Measurements from ENCODE around the gene NXNL2. TPM values are rescaled to one million over a fixed set of nuclear protein-coding genes. Genes with fewer than 3 reads are reported as not detected.

NXNL2 gene
- total RNA-seq, 2 donors from 2014 or later, result not detected

- Mint-ChIP-seq H3K27ac (no peak overlapping the region), H3K36me3 (ENCODE audit: low read depth) (no peaks in the 10 kb centered on the region), H3K27me3 (ENCODE audit: insufficient read depth) (peaks cover 68% of the 10 kb centered on the region), H3K4me1 (peaks cover 15% of the 10 kb centered on the region), H3K4me3 (no peak overlapping the region), H3K9me3 (no peaks in the 10 kb centered on the region)
- WGBS, 2 experiments (ENCODE audit: insufficient coverage in 1 of 2, insufficient read length in 1 of 2), result 86 to 88% methylated on average over 1 to 6 of the region's 6 CpGs
- no peak for DNase-seq
- no peak overlapping the region for H3K9ac ChIP-seq (ENCODE audit: extremely low read depth, low read length, poor library complexity, severe bottlenecking)
- H3K27me3 ChIP-seq (ENCODE audit: control insufficient read depth, insufficient read depth, low read length, poor library complexity, severe bottlenecking), result peaks cover 44% of the 10 kb centered on the region
- no peak overlapping the region for H3K4me3 ChIP-seq (ENCODE audit: low read length)
- H3K4me1 ChIP-seq (ENCODE audit: control insufficient read depth, insufficient read depth, low read length), result no peaks in the 10 kb centered on the region
- H3K36me3 ChIP-seq (ENCODE audit: control insufficient read depth, insufficient read depth, low read length), result no peaks in the 10 kb centered on the region
- TF ChIP-seq, protein P1, sequence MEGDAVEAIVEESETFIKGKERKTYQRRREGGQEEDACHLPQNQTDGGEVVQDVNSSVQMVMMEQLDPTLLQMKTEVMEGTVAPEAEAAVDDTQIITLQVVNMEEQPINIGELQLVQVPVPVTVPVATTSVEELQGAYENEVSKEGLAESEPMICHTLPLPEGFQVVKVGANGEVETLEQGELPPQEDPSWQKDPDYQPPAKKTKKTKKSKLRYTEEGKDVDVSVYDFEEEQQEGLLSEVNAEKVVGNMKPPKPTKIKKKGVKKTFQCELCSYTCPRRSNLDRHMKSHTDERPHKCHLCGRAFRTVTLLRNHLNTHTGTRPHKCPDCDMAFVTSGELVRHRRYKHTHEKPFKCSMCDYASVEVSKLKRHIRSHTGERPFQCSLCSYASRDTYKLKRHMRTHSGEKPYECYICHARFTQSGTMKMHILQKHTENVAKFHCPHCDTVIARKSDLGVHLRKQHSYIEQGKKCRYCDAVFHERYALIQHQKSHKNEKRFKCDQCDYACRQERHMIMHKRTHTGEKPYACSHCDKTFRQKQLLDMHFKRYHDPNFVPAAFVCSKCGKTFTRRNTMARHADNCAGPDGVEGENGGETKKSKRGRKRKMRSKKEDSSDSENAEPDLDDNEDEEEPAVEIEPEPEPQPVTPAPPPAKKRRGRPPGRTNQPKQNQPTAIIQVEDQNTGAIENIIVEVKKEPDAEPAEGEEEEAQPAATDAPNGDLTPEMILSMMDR (conservative IDR thresholded peaks at IDR 0.05), result no peak
- H3K27ac ChIP-seq (ENCODE audit: low read depth, low read length), result no peak overlapping the region
- no peaks in the 10 kb centered on the region for H3K9me3 ChIP-seq (ENCODE audit: control insufficient read depth, low read length)
These were observed 5.5 kb upstream of the NXNL2 start for GRCh38 chr9:88529496-88529895.

DNA sequence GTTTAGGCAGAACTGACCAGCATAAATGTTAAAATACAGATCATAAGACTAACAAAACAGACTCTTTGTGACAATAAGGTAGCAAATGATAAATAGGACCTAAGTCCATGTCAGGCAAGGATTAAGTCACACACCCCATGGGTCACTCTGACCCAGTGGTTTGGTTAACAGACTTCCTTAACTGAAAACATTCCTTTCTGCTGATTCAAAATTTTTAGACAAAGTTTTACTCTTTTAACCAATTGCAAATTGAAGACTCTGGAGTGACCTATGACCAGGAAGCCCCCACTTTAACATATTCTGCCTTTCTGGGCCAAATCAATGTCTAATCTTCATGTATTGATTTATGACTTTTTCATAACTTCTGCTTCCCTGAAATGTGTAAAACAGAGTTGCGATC is 4.9 kb upstream of the NXNL2 start:
- Histone ChIP-seq H3K36me3 (ENCODE audit: control insufficient read depth, insufficient read depth, low read length) (no peaks in the 10 kb centered on the region), H3K4me1 (ENCODE audit: control insufficient read depth, insufficient read depth, low read length) (no peaks in the 10 kb centered on the region), H3K9me3 (ENCODE audit: control insufficient read depth, low read length) (no peaks in the 10 kb centered on the region), H3K27ac (ENCODE audit: low read depth, low read length) (no peak overlapping the region), H3K4me3 (ENCODE audit: low read length) (no peak overlapping the region), H3K27me3 (ENCODE audit: control insufficient read depth, insufficient read depth, low read length, poor library complexity, severe bottlenecking) (peaks cover 46% of the 10 kb centered on the region), H3K9ac (ENCODE audit: extremely low read depth, low read length, poor library complexity, severe bottlenecking) (no peak overlapping the region)
- WGBS, 2 experiments (ENCODE audit: insufficient coverage in 1 of 2, insufficient read length in 1 of 2), result 81 to 83% methylated on average over 1 of the region's 1 CpG
- no peaks in the 10 kb centered on the region for H3K9me3 Mint-ChIP-seq
- TF ChIP-seq, protein P1 (conservative IDR thresholded peaks at IDR 0.05), result no peak
- no peak overlapping the region for H3K4me3 Mint-ChIP-seq
- H3K27ac Mint-ChIP-seq, result no peak overlapping the region
- peaks cover 15% of the 10 kb centered on the region for H3K4me1 Mint-ChIP-seq
- no peaks in the 10 kb centered on the region for H3K36me3 Mint-ChIP-seq (ENCODE audit: low read depth)
- peaks cover 67% of the 10 kb centered on the region for H3K27me3 Mint-ChIP-seq (ENCODE audit: insufficient read depth)
- DNase-seq, result no peak

DNA sequence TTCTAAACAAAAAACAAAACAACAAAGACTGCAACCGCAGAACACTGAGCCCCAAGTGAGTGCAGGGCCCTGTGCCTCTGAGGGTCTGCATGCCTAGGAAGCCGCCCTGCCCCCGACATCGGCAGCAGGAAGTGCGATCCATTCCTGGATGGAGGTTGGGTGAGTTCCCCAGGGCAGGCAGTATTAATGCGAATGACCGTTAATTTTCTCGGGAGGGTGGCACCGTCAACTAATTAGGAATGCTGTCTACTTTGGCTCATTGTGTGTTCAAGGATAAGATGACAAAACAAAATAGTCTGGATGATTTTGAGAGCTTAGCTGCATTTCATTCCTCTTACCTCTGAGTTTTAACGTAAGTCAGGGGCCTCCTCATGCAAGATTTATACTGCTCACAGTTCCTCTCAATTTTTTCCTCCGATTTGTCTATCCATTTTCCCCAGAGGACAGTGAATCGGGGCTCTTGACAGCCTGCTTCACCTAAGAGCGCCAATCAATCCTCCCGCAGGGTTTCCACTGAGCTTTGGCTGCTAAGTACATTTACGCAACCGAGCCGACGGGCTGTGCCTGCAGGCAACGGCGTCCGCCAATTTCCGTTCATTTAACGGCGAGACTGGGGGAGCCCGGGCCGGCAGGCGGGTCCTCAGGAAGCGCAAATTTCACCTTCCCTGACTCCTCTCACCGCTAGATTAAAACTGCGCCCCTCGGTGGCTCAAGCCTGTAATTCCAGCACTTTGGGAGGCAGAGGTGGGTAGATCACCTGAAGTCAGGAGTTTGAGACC is 2.9 kb upstream of the NXNL2 start:
- H3K4me3 Mint-ChIP-seq, result peak overlapping the region; percentile 64
- peak; percentile 92 for DNase-seq
- Histone ChIP-seq H3K4me3 (ENCODE audit: low read length) (peak overlapping the region; percentile 32), H3K9me3 (ENCODE audit: control insufficient read depth, low read length) (no peaks in the 10 kb centered on the region), H3K36me3 (ENCODE audit: control insufficient read depth, insufficient read depth, low read length) (no peaks in the 10 kb centered on the region), H3K9ac (ENCODE audit: extremely low read depth, low read length, poor library complexity, severe bottlenecking) (no peak overlapping the region), H3K4me1 (ENCODE audit: control insufficient read depth, insufficient read depth, low read length) (no peaks in the 10 kb centered on the region), H3K27ac (ENCODE audit: low read depth, low read length) (no peak overlapping the region), H3K27me3 (ENCODE audit: control insufficient read depth, insufficient read depth, low read length, poor library complexity, severe bottlenecking) (peaks cover 66% of the 10 kb centered on the region)
- peaks cover 79% of the 10 kb centered on the region for H3K27me3 Mint-ChIP-seq (ENCODE audit: insufficient read depth)
- H3K36me3 Mint-ChIP-seq (ENCODE audit: low read depth), result no peaks in the 10 kb centered on the region
- TF ChIP-seq, protein P1 (conservative IDR thresholded peaks at IDR 0.05), result peak; percentile 72
- peaks cover 15% of the 10 kb centered on the region for H3K4me1 Mint-ChIP-seq
- 17 to 19% methylated on average over 31 of the region's 31 CpGs for WGBS, 2 experiments (ENCODE audit: insufficient coverage in 1 of 2, insufficient read length in 1 of 2)
- no peaks in the 10 kb centered on the region for H3K9me3 Mint-ChIP-seq
- H3K27ac Mint-ChIP-seq, result no peak overlapping the region
